Psoas muscle (tissue), 8 donors: ENCODE data around the gene DTWD2. TPM values are rescaled to one million over a fixed set of nuclear protein-coding genes. Genes with fewer than 3 reads are reported as not detected.

ENCODE experiments used
- ATAC-seq, 4 donors: fragments of 200-7000 bp; cut with Tn5 transposase; one replicate each; pipeline ENCODE4 v1.9.1; 2020; ENCODE audit warnings: moderate library complexity in 3 of 4, mild to moderate bottlenecking in 2 of 4
- DNase-seq, 2 donors: peaks; one replicate each; pipeline ENCODE4 v3.0.0-alpha.2; 2020
- H3K27ac ChIP-seq: fragments of 200-600 bp; one replicate; pipeline ENCODE4 v1.8.0; 2022
- H3K27me3 ChIP-seq, 3 donors: fragments of 200-600 bp in 1 of 3; one replicate each; pipeline versions ENCODE4 v1.6.1 to v1.8.0; 2013 to 2022; ENCODE audit warnings: low read length in 2 of 3, mild to moderate bottlenecking in 2 of 3, moderate library complexity in 1 of 3; ENCODE audit not compliant: insufficient read depth in 3 of 3
- H3K36me3 ChIP-seq, 2 donors: fragments of 200-600 bp in 1 of 2; one replicate each; pipeline versions ENCODE4 v1.6.1 to v1.8.0; 2013 to 2022; ENCODE audit warnings: low read depth in 1 of 2, mild to moderate bottlenecking in 1 of 2, moderate library complexity in 1 of 2; ENCODE audit not compliant: insufficient read depth in 1 of 2
- H3K4me1 ChIP-seq: fragments of 200-600 bp; one replicate; pipeline ENCODE4 v1.8.0; 2022
- H3K4me3 ChIP-seq: fragments of 200-600 bp; one replicate; pipeline ENCODE4 v1.8.0; 2022; ENCODE audit warnings: mild to moderate bottlenecking
- H3K9me3 ChIP-seq: fragments of 200-600 bp; one replicate; pipeline ENCODE4 v1.8.0; 2022
- CTCF ChIP-seq: fragments of 200-600 bp; IDR thresholded peaks from one replicate; pipeline ENCODE4 v1.8.0; 2022; ENCODE audit warnings: antibody characterized with exemption
- WGBS, 3 donors: extraction: QIAGEN DNeasy Blood & Tissue Kit; methylation state at CpG; one replicate each; pipeline versions ENCODE4 v1.1.6 to v1.1.7; 2013; 5-methylcytosine and 5-hydroxymethylcytosine counted together
- intact Hi-C, 2 donors: fragments of 100-400 bp; cut with DNase I; formaldehyde crosslinking; loops; one replicate each; pipeline versions ENCODE4 v1.11.0 to v1.14.2; 2022
- polyA plus RNA-seq, 3 donors: library from polyadenylated mRNA; stranded (reverse); fragments of 200-250 nt; gene quantifications; one replicate each; pipeline ENCODE4 v1.2.3, GENCODE V29; 2013
- total RNA-seq, 4 donors: library from RNA; stranded (reverse); fragmentation: NEBNext Ultra II Directional in 2 of 4; extraction: Animal tissue kit (Norgen Biotek cat#: 25700) in 2 of 4; gene quantifications; one replicate each; pipeline versions ENCODE4 v1.2.1 to v1.2.4, GENCODE V29; 2021 to 2023
- donor health status: healthy with polysubstance abuse.
- donor health status: DM: no; HTN: no; CAD: no; lungs with moderate emphysema.
- donor health status: Bipolar disorder and iron deficiency.
- donor health status: healthy.
- donor health status: DM: yes; HTN: yes; CAD: no.
- donor health status: DM: no; HTN: no; CAD: no.
- donor health status: DM: no; HTN: no; CAD: no.
- donor health status: DM: yes; HTN: yes; CAD: no.

Gene DTWD2
- total and polyA plus RNA-seq, 7 donors: 1.4 to 9.3 (median 5.5) TPM

DNA sequence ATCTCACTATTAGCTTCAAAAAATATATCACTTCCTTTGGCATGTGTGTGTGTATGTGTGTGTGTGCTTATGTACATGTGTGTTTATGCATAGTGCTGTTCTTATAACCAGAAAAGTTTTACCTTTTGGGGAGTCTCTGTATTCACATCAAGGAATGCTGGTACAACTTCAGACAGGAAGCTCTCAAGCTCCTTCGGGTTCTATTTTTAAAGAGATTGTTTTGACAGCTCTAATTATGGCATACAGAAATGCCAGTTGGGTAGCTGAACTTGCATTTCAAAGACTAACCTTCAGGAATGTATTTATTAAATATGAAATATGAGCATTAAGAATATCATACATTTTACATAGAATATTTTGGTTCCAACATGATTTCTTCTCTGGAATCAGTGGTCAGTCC lies 163.1 kb downstream of the DTWD2 start:
- ATAC-seq: no peak
- TF ChIP-seq CTCF: no peak

GRCh38 chr5:118818604-118819003 lies 169.7 kb downstream of the DTWD2 start:
- Histone ChIP-seq H3K27ac (no peak overlapping the region), H3K4me3 (no peak overlapping the region), H3K27me3 (no peaks in the 10 kb centered on the region), H3K9me3 (no peaks in the 10 kb centered on the region), H3K4me1 (no peaks in the 10 kb centered on the region), H3K36me3 (no peaks in the 10 kb centered on the region)
- no peak for TF ChIP-seq CTCF
- no peak for DNase-seq
- ATAC-seq: no peak
- intact Hi-C loops: no loop called here
- WGBS, 3 donors: 92 to 95% (median 94%) methylated on average over 3 of the region's 3 CpGs

More for the DNA sequence above, 163.1 kb downstream of the DTWD2 start:
- Histone ChIP-seq H3K4me3 (no peak overlapping the region), H3K27ac (no peak overlapping the region), H3K36me3 (no peaks in the 10 kb centered on the region), H3K27me3 (no peaks in the 10 kb centered on the region), H3K9me3 (no peaks in the 10 kb centered on the region), H3K4me1 (peaks cover 9% of the 10 kb centered on the region)
- 15 to 22% (median 15%) methylated on average over 1 of the region's 1 CpG for WGBS, 3 donors
- DNase-seq: no peak
- intact Hi-C loops: no loop called here

GRCh38 chr5:118808441-118808840 lies 179.9 kb downstream of the DTWD2 start:
- ATAC-seq: no peak
- no peak for DNase-seq
- Histone ChIP-seq H3K27ac (no peak overlapping the region), H3K27me3 (no peaks in the 10 kb centered on the region), H3K36me3 (no peaks in the 10 kb centered on the region), H3K4me1 (no peaks in the 10 kb centered on the region), H3K4me3 (no peak overlapping the region), H3K9me3 (peaks cover 3% of the 10 kb centered on the region)
- intact Hi-C loops: no loop called here
- 37 to 40% (median 38%) methylated on average over 2 of the region's 2 CpGs for WGBS, 3 donors
- TF ChIP-seq CTCF: no peak

GRCh38 chr5:118806571-118806970 lies 181.8 kb downstream of the DTWD2 start:
- Histone ChIP-seq H3K4me3 (no peak overlapping the region), H3K36me3 (no peaks in the 10 kb centered on the region), H3K4me1 (no peaks in the 10 kb centered on the region), H3K27ac (no peak overlapping the region), H3K27me3 (no peaks in the 10 kb centered on the region), H3K9me3 (peaks cover 3% of the 10 kb centered on the region)
- no peak for ATAC-seq
- intact Hi-C loops: no loop called here
- WGBS, 3 donors: 96 to 97% (median 97%) methylated on average over 4 of the region's 4 CpGs
- DNase-seq: no peak
- no peak for TF ChIP-seq CTCF

GRCh38 chr5:118802335-118802734 lies 186.0 kb downstream of the DTWD2 start:
- WGBS, 3 donors: 81 to 95% (median 92%) methylated on average over 2 of the region's 2 CpGs
- no peaks in the 10 kb centered on the region for H3K4me1 ChIP-seq
- DNase-seq (no peak), ATAC-seq (no peak)
- H3K36me3 ChIP-seq: no peaks in the 10 kb centered on the region
- H3K9me3 ChIP-seq: no peaks in the 10 kb centered on the region
- no peak overlapping the region for H3K27ac ChIP-seq
- H3K27me3 ChIP-seq: no peaks in the 10 kb centered on the region
- no peak for TF ChIP-seq CTCF
- no peak overlapping the region for H3K4me3 ChIP-seq
- intact Hi-C loops: no loop called here
